Endometrial microvascular endothelial cells (primary cell): ENCODE measurements around the gene NFKBIE. TPM values are rescaled to one million over a fixed set of nuclear protein-coding genes. Genes with fewer than 3 reads are reported as not detected.

Source experiments
- in situ Hi-C: cut with HindIII; loops from 2 replicates; pipeline ENCODE4 v1.10.0; 2017; ENCODE audit warnings: low sequenced_read_pairs, low pct_unique_long_range_greater_than_20kb; ENCODE audit errors: inconsistent ontology term
- total RNA-seq: library from RNA; depleted of rRNA; stranded (reverse); fragments of >200 nt; gene quantifications from one replicate; pipeline ENCODE4 v1.2.3, GENCODE V29; 2015; ENCODE audit errors: inconsistent ontology term

NFKBIE gene
- total RNA-seq, 1 donor from 2014 or later, result 47.3 TPM

DNA sequence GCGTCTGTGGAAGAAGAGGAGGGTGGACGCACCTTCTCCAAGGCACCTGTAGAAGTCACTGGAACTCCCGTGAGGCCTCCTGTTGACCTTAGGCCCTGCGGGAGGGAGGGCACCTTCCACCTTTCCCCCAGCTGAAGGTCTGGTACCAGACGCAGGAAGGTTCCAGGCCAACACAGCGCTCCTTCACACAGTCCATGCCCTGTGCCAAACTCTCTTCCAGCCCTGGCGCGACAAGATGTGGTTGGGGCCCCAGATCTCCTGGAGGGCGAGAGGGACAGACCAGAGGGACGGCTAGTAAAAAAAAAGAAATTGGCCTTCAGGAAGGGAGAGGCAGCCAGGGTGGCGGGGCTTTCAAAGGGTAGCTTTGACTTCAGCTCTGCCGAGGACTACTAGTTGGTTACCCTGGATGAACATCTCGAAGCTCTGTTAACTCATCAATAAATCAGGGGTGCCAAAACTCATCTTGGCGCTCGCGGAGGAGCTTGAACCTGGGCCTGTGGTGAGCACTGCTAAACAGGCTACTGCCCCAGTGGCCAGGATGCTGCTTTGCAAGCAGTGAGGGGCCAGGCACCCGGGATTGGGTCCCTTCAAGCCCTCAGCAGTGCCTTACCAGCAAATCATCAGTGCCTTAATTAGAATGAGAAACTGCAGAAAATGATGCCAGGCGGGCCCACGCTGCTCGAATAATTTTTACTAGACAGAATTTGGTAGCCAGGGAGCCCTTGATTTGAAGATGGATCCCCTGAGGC is 32.9 kb upstream of the NFKBIE start:
- in situ Hi-C loops, result no loop called here

DNA sequence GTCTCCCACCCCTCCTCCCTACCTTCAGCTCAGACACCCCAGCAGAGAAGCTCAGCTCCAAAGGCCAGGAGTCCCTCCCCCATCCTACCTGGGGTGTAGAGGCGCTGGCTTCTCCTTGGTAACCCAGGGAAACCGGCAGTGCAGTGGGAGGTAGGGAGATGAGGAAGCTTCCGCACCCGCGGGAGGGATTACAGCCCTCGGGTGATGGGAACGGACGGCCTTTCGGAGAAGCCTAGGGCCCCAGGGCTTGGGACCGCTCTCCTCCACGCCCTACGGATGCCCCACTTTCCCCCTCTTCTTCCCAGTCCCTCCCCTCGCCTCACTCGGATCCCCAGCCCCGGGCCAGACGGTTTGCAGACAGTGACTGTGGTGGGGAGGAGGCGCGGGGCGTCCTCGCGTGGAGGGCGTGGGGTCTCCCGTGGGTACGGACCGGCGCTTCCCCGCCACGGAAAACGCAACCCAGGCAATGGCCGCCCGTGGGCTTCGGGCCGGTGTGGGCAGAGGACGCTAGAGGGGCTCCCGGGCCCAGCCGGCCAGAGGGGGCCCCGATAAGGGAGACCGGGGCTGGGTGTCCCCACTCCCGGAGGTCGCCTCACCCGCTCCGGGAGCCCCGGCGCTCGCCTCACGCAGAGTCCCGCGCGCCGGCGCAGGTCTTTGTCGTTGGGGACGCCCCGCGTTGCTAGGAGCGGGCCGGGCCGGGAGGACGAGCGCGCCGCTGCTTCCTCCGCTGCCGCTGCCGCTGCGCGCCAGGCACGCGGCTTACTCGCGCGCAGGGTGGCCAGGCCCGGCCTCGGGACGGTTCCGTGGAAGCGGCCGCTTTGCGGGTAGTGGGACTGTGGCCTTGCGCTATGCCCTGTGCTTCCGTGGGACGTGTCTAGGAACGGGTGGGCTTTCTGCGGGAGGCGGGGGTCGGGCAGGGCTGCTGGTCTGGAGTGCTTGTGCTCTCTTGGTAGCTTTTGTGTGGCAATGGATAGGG is 32.0 kb upstream of the NFKBIE start:
- in situ Hi-C loops, result no loop called here

GRCh38 chr6:44294832-44295791 is 29.8 kb upstream of the NFKBIE start:
- in situ Hi-C loops, result no loop called here

DNA sequence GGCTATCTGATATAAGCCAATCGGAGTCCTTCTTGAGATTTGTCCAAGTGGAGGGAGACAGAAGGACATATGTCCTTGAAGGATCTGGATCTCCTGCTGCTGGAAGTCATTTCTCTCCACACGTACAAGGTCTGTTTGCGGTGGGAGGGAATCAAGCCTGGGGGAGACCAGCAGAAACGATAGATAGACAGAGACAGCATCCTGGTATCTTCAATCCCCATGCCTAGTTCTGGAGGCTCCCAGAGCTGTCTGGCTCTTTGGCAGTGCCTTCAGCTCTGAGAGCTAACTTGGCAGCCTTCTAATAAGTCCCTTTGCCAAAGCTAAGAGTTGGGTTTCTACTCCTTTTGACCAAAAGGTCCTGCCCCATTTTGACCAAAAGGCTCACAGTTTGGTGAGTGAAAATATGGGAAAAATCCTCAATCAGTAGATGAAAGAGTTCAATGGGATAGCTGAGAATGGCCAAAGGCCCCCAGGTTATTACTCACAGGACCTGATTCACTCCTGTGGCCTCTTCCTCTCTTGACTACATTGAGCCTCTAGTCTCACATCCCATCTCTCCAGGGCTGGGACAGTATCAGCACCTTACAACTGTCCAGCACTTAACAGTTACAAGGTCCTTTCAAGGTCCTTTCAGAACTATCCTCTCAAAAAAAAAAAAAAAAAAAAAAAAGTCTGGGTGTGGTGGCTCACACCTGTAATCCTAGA is 27.5 kb upstream of the NFKBIE start:
- in situ Hi-C loops, result no loop called here

DNA sequence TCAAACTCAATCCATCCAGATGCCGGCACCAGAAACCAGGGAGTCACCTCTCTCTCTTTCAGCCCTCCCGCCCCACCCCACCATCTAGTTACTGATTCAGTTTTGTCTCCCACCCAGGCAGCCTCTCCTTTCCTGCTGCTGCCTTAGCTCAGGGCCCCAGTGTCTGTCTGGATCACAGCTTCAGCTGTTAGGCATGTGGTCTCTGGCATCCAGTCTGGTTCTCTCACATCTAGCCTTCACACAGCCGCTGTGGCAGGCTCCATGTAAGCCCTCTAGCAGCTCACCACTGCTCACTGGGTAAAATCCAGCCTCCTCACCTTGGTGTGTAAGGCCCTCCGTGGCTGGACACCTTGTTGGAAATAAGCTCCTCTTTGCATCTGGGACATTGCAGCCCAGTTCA is 26.5 kb upstream of the NFKBIE start:
- in situ Hi-C loops, result no loop called here

- in situ Hi-C loops, result loop anchor here (10.0 kb wide), 1 partner anchor 55 kb away; the partner anchor contains the start of gene SPATS1
Observed at GRCh38 chr6:44289726-44290260, 24.4 kb upstream of the NFKBIE start.

DNA sequence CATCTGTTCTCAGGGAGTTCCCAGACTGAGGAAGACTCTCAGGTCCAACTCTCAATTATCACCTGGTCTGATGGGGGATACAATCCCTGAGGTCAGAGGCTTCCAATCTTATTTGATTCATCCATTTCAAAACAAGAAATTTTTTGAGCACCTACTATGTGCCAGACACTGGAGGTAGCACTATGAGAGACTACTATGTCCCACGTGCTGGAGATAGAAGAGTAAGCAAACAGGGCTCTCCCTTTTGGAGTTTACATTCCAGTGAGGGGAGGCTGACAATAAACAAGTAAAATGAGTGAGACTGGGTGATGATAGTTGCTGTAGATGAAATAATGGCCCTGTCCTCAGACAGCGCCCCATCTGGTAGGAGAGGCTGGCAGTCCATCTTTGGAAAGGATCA is 21.4 kb upstream of the NFKBIE start:
- in situ Hi-C loops, result loop anchor here (10.0 kb wide), 1 partner anchor 58 kb away; the partner anchor contains the start of gene SPATS1

- in situ Hi-C loops, result loop anchor here (10.0 kb wide), 1 partner anchor 59 kb away; the partner anchor contains the start of gene SPATS1
Observed at GRCh38 chr6:44286285-44286565, 20.9 kb upstream of the NFKBIE start.

GRCh38 chr6:44285552-44286284 is 20.4 kb upstream of the NFKBIE start:
- in situ Hi-C loops, result loop anchor here (10.0 kb wide), 1 partner anchor 59 kb away; the partner anchor contains the start of gene SPATS1

DNA sequence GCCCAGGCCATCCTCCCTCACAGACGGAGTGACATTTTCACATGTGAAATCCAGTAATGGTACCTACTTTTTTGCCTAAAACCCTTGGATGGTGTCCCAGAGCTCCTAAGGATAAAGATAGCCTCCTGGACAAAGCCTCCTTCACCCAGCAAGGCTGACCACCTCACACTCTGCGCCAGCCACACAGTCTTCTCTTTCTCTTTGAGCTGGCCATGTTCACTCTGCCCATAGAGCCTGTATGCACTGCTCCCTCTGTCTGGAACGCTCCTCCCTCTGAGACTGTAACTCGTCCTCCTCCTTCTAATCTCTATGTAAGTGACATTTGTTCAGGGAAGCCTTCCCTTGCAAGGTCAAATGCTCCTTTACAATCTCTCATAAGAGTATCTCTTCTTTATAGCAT is 19.5 kb upstream of the NFKBIE start:
- in situ Hi-C loops, result loop anchor here (10.0 kb wide), 1 partner anchor 60 kb away; the partner anchor contains the start of gene SPATS1

GRCh38 chr6:44284121-44284520 is 18.8 kb upstream of the NFKBIE start:
- in situ Hi-C loops, result loop anchor here (10.0 kb wide), 1 partner anchor 61 kb away; the partner anchor contains the start of gene SPATS1

DNA sequence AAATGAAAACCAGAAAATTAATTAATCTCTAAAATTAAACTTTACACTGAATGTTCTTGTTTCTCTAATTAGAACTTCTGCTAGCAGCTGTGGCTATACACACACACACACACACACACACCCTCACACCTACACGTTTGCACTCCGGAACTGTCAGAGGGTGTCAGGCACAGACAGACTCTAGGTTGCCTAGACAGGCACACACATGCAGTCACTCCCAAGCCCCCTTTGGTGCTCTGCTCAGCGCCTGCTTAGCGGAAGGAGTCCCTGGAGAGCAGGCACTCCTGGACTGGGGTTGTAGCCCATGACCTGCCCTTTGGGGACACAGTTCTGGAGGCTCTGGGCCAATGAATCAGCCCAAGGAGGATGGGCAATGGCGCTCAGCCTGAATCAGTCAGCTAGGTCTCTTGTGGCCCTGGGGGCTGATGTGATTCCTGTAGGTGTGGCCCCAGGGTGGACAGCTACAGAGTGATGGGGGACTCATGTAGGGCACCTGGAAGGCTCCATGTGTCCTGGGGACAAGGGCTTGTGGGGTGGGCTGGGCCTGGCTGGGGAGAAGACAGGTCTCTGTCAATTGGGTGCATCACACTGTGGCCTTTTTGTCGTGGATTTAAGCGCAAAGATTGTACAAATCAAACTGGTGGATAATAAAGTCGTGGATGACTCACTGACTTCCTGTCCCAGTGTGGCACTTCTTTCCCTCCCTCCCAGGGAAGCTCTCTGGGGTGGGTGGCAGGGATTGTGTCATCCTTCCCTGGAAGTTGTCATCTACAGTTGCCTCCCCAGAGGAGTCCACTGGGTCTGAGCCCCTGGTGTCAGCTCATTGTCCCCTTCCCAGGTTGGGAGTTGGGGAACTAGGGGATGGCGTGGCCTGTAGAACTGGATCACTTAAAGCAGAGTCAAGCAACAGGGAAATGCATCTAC is 13.7 kb upstream of the NFKBIE start:
- in situ Hi-C loops, result no loop called here

GRCh38 chr6:44278315-44278714 is 13.0 kb upstream of the NFKBIE start:
- in situ Hi-C loops, result no loop called here

- in situ Hi-C loops, result no loop called here
Observed at GRCh38 chr6:44277763-44278162, 12.4 kb upstream of the NFKBIE start.

- in situ Hi-C loops, result no loop called here
Observed at GRCh38 chr6:44276667-44277640, 11.6 kb upstream of the NFKBIE start.
